Measurements from ENCODE around the gene LMAN1L.

LMAN1L gene

DNA sequence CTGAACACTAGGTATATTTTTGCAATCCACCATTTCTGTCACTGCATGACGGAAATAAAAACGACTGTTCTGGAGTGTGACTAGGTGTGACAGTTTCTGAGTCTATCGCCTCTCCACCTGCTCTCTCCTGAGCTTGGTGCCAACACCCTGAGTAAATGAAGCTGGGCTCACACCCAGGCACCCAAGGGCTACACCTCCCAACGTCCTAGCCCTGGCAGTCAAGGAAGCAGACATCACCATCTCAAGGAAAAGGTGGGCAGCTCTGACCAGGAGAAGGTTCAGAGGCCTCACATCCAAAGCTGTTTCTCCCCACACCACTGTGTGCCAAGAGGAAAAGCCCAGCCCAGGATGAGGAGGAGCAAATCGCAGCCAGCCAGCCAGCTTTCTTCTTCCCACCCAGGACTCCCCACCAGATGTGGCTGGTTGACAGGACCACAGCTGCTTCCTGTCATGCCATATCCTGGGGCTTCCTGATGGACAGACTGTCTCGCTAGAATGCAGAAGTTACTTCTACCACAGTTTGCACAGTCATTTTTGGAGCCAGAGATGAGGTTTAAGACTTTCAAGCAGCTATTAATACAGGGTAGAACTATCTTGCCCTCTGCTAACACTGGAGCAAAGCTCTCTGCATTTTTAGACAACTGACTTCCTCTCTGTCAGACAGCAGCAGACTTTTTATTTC is 57.2 kb downstream of the LMAN1L start:
- no peak for TF ChIP-seq GATA2 (IDR thresholded peaks at IDR 0.05; ENCODE audit: low read depth, low read length)
- TF ChIP-seq GATA3 (IDR thresholded peaks at IDR 0.05; ENCODE audit: low read depth, low read length), result no peak

DNA sequence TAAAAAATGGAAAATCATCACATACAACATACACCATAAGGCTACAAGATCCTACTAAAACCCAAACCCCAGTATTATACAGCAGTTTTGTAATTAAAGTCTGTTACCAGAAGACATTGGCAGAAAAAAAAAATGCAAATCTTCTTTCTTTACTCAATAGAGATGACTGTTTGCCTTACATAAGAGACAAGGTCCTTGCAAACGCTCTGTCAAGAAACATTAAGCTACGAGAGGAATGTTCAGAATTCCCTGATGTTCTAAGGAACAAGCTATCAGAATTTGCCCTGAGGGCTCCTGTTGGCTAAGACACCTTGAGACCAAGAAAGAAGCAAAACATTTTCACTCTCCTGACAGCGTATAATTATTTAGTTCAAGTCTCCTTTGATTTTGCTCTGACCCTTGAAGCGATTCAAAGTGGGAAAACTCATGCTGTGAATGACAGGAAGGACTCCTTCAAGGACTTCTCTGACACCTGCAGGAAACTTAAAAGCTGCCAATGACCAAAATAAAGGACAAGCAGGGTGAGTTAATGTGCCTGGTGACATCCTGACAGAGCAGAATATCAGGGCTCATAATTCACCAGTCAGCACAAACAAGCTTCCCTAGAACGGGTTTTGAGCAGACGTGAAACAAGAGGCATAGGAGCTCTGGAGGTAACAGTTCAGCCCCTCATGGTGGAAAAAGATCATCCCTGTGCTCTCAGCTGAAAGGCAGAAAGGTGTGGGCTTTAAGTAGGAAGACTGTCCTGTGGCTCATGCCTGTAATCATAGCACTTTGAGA is 58.0 kb downstream of the LMAN1L start:
- no peak for TF ChIP-seq GATA3 (IDR thresholded peaks at IDR 0.05; ENCODE audit: low read depth, low read length)
- TF ChIP-seq GATA2 (IDR thresholded peaks at IDR 0.05; ENCODE audit: low read depth, low read length), result no peak

DNA sequence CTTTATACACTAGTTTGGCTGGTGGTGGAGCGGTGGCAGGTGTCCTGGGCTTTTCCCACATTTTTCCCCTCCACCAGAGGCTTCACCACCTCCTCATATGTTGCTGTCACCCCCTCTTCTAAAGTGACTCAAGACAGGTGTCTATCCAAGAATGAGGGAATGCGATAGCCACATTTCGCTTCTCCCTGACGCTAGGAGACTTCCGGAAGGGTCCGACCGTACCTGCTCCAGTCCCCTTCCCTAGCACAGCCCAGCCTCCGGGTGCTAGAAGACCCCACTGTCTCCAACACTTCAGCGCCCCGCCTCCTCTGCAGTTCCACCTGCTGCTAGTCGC is 60.0 kb downstream of the LMAN1L start:
- TF ChIP-seq GATA3 (IDR thresholded peaks at IDR 0.05; ENCODE audit: low read depth, low read length), result no peak
- TF ChIP-seq GATA2 (IDR thresholded peaks at IDR 0.05; ENCODE audit: low read depth, low read length), result no peak

DNA sequence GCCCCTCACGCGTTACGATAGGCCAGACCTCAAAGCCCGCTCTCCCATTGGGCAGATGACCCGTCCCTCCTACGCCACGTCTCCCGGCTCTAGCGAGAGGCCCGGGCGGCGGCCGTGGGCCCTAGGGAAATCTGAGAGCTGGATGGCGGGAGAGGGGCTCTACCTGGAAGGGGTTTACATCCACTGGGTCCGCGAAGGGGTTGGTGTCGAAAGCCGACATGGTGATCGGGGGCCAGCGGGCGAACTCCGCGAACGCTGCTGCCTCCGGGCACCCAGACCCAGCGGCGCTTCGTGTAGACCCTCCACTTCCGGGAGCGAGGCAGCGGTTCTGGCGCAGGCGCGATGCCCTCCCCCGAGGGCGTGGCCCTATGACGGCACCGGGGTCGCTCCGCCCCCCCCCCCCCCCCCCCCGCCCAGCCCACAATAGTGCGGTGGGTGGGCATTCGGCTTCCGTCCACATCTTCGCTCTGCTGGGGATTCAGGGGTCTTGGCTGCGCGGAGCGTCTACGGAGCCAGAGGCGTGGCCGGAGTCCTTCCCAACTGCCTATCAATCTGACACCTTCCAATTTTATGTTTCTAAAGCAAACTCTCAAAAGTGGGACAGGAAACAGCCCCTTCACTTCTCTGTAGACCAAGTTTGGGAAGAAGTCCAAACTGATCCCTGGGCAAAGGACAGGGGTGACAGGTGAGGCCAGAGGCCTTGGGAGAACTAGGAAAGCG is 60.6 kb downstream of the LMAN1L start, which contains the start of gene SCAMP2:
TSS of gene SCAMP2 (minus strand) at position 330 of the 720 bp plus-strand sequence. CDS start at position 220, 110 bp downstream.
- no peak for TF ChIP-seq GATA2 (IDR thresholded peaks at IDR 0.05; ENCODE audit: low read depth, low read length)
- TF ChIP-seq GATA3 (IDR thresholded peaks at IDR 0.05; ENCODE audit: low read depth, low read length), result no peak

DNA sequence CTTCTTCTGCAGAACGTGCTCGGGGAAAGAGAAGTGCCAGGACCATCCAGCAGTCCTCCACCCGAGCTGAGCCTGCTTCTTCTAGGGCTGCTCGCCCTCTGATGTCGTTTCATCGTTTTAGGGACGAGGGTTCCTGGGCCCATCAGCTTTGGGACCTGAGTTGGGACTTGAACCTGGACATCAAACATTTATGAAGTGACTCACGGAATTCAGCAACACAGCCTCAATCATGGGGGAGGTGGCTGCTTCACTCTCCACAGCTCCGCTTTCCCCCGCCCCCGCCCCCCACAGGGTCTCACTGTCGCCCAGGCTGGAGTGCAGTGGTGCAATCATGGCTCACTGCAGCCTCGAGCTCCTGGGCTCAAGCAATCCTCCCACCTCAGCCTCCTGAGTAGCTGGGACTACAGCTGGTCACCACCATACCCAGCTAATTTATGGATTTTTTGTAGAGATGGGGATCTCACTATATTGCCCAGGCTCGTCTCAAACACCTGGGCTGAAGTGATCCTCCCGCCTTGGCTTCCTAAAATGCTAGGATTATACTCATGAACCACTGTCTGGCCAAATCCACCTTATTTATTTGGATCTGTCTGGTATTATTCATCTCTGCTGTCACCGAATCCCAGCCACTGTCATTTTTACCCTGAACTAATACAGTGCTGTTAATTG is 61.3 kb downstream of the LMAN1L start:
- no peak for TF ChIP-seq GATA2 (IDR thresholded peaks at IDR 0.05; ENCODE audit: low read depth, low read length)

Measured in SH-SY5Y (cell line).